ENCODE measurements around the gene C1orf198.

- TF ChIP-seq CTCF (IDR thresholded peaks at IDR 0.05) (no peak), POLR2AphosphoS5 (IDR thresholded peaks at IDR 0.05; ENCODE audit: insufficient read depth in 1 of 2, low read depth in 1 of 2) (no peak)
These were observed 23.8 kb downstream of the C1orf198 start for GRCh38 chr1:230844561-230844960.

Measured in vagina (tissue), 2 donors.